Karpas-422 (cell line): ENCODE results near the gene PRKG2. TPM values are rescaled to one million over a fixed set of nuclear protein-coding genes. Genes with fewer than 3 reads are reported as not detected.
A peak's percentile ranks its signal among the peaks of the same experiment; 100 is the strongest.

Experiments
- DNase-seq: peaks from one replicate; pipeline ENCODE4 v3.0.0-alpha.2; 2015
- H2AFZ ChIP-seq: fragments of 200-600 bp; sonication (generic); 2 replicates; pipeline ENCODE4 v1.6.1; 2014; ENCODE audit warnings: antibody characterized with exemption, low read length, mixed read lengths
- H3K27ac ChIP-seq: fragments of 200-600 bp; sonication (generic); 2 replicates; pipeline ENCODE4 v1.5.1; 2014; ENCODE audit warnings: mild to moderate bottlenecking, low read length, moderate library complexity
- H3K27me3 ChIP-seq: fragments of 200-600 bp; sonication (generic); 2 replicates; pipeline ENCODE4 v1.6.1; 2014; ENCODE audit warnings: low read length, mixed read lengths
- H3K36me3 ChIP-seq: fragments of 200-600 bp; sonication (generic); 2 replicates; pipeline ENCODE4 v1.6.1; 2014; ENCODE audit warnings: low read length, mixed read lengths; ENCODE audit not compliant: insufficient read depth
- H3K4me1 ChIP-seq: fragments of 200-600 bp; sonication (generic); 2 replicates; pipeline ENCODE4 v1.6.1; 2014; ENCODE audit warnings: mild to moderate bottlenecking, low read length, mixed read lengths
- H3K4me2 ChIP-seq: fragments of 200-600 bp; sonication (generic); 2 replicates; pipeline ENCODE4 v1.6.1; 2014; ENCODE audit warnings: low read length, low read depth, mild to moderate bottlenecking; ENCODE audit not compliant: poor library complexity, severe bottlenecking
- H3K4me3 ChIP-seq: fragments of 200-600 bp; sonication (generic); 2 replicates; pipeline ENCODE4 v1.5.1; 2014; ENCODE audit warnings: mild to moderate bottlenecking, antibody characterized with exemption, low read length, mixed read lengths
- H3K79me2 ChIP-seq: fragments of 200-600 bp; sonication (generic); 2 replicates; pipeline ENCODE4 v1.6.1; 2014; ENCODE audit warnings: mild to moderate bottlenecking, low read length, mixed read lengths
- H3K9ac ChIP-seq: fragments of 200-600 bp; sonication (generic); 2 replicates; pipeline ENCODE4 v1.6.0; 2014; ENCODE audit warnings: low read length
- H3K9me2 ChIP-seq: fragments of 200-600 bp; sonication (generic), shearing (Covaris generic); replicated peaks from 2 replicates; pipeline ENCODE4 v1.6.0; 2014; ENCODE audit warnings: mild to moderate bottlenecking, low read length, moderate library complexity; ENCODE audit not compliant: insufficient read depth
- H3K9me3 ChIP-seq: fragments of 300-700, 200-600 bp; sonication (generic); 2 replicates; pipeline ENCODE4 v1.6.1; 2014; ENCODE audit warnings: low read length, mixed read lengths
- H4K20me1 ChIP-seq: fragments of 200-600 bp; sonication (generic); 2 replicates; pipeline ENCODE4 v1.6.1; 2014; ENCODE audit warnings: mild to moderate bottlenecking, antibody characterized with exemption, low read length, low read depth; ENCODE audit not compliant: insufficient read depth
- total RNA-seq: library from RNA; depleted of rRNA; stranded (reverse); fragments of >200 nt; shearing (Covaris generic); gene quantifications from 2 replicates; pipeline ENCODE4 v1.2.3, GENCODE V29; 2014; ENCODE audit warnings: low replicate concordance; rRNA removed

PRKG2 gene
- total RNA-seq, 1 experiment from 2014 or later: not detected

DNA sequence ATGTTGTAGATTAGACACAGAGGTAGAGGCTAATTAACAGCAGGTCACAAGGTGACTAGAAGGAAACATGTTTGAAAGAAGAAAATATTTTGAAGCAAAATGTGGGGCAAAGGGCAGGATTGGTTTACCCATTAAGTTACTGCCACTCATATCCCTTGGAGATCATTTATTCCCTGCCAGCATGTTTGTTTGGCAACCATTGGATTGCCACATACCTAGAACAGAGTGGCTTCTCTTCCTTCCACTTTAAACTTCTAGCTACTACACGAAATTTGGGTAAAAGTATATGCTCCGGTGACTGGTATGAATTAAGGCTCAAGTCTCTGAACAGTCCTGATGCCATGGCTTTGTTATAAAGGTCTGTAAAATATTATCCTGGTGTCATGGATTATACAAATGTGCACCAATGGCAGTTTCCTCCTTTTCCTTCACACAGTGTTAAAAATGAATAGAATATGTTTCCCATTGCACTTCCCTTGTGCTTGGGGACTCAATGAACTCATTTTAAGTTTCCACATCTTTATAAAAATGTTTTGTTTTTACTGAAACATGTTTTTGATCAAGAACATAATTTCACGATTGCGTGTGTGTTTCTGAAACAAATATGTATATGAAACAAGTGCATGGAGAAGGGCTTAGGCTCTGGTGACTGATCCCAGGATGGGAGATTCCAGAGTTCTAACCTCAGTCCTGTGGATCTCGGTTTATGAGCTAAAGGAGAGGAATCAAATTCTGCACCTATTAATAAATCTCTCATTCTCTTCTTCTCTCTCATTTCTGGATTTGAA lies 172.2 kb downstream of the PRKG2 start:
- H3K4me2 ChIP-seq: no peak overlapping the region
- no peaks in the 10 kb centered on the region for H3K4me1 ChIP-seq
- no peaks in the 10 kb centered on the region for H3K27me3 ChIP-seq
- no peak overlapping the region for H3K27ac ChIP-seq
- H3K9me3 ChIP-seq: no peaks in the 10 kb centered on the region
- H3K36me3 ChIP-seq: no peaks in the 10 kb centered on the region
- H3K9me2 ChIP-seq: no peaks in the 10 kb centered on the region
- no peaks in the 10 kb centered on the region for H3K79me2 ChIP-seq
- H3K4me3 ChIP-seq: no peak overlapping the region
- DNase-seq: no peak
- H2AFZ ChIP-seq: no peak overlapping the region
- no peaks in the 10 kb centered on the region for H4K20me1 ChIP-seq
- H3K9ac ChIP-seq: no peak overlapping the region

DNA sequence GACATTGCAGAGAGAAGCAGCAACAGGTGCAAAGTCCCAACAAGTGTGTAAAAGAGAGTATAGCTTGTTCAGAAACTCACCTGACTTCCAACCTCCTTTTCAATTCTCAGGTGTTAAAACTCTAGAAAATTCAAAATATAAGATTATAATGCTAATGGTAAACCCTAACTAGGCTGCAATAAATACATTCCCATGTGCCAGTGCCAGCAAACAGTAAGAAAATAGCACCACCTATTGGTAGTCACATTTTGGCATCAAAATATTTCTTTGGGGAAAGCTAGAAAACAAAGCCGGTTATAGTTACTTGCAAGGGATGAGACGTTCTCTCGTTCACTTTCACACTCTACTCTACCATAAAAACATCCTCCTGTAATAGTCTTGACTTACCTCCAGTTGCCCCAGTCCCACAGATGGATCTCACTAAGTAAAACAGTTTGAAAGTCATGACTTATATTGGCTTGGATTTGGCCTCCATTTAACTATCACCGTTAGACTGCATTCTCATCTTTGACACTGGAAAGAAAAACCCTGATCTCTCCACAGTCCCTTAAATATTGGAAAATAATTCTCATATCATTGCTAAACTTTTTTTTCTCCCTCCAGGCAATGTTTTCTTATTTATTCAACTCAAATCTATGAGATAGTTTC lies 174.9 kb downstream of the PRKG2 start:
- Histone ChIP-seq H3K9ac (no peak overlapping the region), H3K4me2 (no peak overlapping the region), H3K27me3 (no peaks in the 10 kb centered on the region), H3K79me2 (no peaks in the 10 kb centered on the region), H2AFZ (no peak overlapping the region), H3K27ac (no peak overlapping the region), H3K4me1 (no peaks in the 10 kb centered on the region), H3K4me3 (no peak overlapping the region), H3K36me3 (no peaks in the 10 kb centered on the region), H4K20me1 (no peaks in the 10 kb centered on the region), H3K9me3 (no peaks in the 10 kb centered on the region), H3K9me2 (no peaks in the 10 kb centered on the region)
- peak; percentile 55 for DNase-seq

DNA sequence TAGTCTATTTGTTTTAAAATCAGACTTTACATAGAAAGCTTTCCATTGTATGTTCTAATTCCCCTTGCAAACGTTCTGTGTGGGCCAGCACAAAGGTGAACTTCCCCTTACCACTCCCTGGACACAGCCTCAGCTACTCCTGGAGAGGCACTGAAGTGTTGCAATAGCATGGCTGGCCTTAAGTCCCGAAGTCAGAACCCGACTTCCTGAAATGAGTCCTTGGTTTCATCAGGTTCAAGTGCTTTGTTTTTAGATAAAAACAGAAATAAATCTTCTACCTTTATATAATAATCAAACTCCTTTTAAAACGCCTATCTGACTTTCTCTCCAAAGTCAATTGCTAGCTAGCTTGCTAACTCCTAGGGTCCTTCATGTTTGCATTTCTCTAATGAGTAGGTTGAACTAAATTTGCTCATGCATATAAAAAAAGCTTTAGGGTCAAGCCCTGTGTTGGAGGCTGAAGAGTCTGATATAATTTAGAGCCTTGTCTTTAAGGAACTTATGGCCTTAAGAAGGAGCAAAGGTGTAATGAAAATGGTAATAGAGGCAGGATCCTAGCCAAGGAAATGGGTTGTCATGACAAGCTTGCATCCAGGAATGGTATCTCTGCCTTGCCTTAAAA lies 175.6 kb downstream of the PRKG2 start:
- H3K79me2 ChIP-seq: no peaks in the 10 kb centered on the region

GRCh38 chr4:81038636-81039350 lies 176.2 kb downstream of the PRKG2 start:
- Histone ChIP-seq H3K27ac (no peak overlapping the region), H3K4me3 (no peak overlapping the region), H3K4me2 (no peak overlapping the region), H4K20me1 (no peaks in the 10 kb centered on the region), H3K36me3 (no peaks in the 10 kb centered on the region), H3K9ac (no peak overlapping the region), H3K27me3 (no peaks in the 10 kb centered on the region), H2AFZ (no peak overlapping the region), H3K9me3 (no peaks in the 10 kb centered on the region), H3K9me2 (no peaks in the 10 kb centered on the region), H3K79me2 (no peaks in the 10 kb centered on the region), H3K4me1 (no peaks in the 10 kb centered on the region)
- no peak for DNase-seq

More for the DNA sequence above, 175.6 kb downstream of the PRKG2 start:
- no peaks in the 10 kb centered on the region for H3K36me3 ChIP-seq
- H3K9me3 ChIP-seq: no peaks in the 10 kb centered on the region
- H3K27me3 ChIP-seq: no peaks in the 10 kb centered on the region
- H3K27ac ChIP-seq: no peak overlapping the region
- no peaks in the 10 kb centered on the region for H4K20me1 ChIP-seq
- H3K9ac ChIP-seq: no peak overlapping the region
- H3K4me1 ChIP-seq: no peaks in the 10 kb centered on the region
- H3K4me3 ChIP-seq: no peak overlapping the region
- no peak for DNase-seq
- no peak overlapping the region for H2AFZ ChIP-seq
- no peaks in the 10 kb centered on the region for H3K9me2 ChIP-seq
- no peak overlapping the region for H3K4me2 ChIP-seq

Other genes with a start within 250 kb of the PRKG2 start
- not detected in 2 replicates for gene BMP3, start 184.5 kb downstream of the PRKG2 start, total RNA-seq